ENCODE results near the gene FAM110D.

FAM110D gene

DNA sequence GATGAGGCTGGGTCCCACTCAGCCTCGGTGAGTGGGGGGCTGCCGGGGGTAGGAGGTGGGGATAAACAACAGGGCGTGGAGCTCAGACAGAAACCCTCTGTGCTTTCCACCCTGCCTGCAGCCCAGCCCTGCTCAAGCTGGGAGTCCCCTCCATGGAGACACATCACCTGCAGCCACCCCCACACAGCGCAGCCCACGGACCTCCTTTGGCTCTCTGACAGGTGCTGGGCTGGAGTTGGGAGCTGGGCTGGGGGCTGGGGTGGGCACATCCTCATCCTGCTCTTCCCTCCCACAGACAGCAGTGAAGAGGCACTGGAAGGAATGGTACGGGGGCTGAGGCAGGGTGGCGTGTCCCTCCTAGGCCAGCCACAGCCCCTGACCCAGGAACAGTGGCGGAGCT lies 29.6 kb downstream of the FAM110D start:
- no peak for DNase-seq (ENCODE audit: low read depth in 2 of 2)

DNA sequence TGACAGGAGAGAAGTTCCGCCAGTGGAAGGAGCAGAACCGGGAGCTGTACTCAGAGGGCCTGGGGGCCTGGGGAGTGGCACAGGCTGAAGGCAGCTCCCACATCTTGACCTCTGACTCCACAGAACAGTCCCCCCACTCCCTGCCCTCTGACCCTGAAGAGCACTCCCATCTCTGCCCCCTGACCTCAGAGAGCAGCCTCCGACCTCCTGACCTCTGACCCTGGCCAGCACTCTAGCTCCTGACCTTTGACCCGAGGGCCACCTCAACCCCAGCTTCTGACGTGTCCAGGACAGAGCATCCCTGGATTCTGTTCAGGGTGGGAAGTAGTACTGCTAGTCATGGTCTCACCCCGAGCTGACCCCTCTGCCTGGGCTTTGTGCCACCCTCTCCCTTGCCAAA lies 30.5 kb downstream of the FAM110D start:
- DNase-seq (ENCODE audit: low read depth in 2 of 2): no peak

DNA sequence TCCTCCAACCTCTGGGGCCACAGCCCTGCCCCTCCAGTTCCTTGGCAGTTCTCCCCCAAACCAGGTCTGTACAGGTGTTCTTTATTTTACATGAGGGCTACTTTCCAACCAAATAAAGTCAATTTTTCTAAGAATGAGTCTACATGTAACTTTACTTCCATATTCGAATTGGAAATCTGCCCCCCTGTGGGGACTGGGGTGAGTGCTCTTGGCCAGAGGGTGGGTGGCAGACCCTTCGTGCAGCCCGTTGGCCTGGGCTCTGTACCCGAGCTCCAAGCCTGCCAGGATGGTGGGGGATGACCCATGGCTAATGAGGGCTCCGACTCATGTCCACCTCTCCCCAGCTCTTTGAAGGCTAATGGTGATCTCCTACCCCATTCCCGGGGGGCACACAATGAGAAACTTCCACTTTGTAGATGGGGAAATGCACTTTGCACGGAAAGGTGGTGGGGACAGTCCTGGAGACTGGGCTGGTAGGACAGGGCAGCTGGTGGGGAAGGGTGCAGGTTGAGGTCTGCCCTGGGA lies 30.9 kb downstream of the FAM110D start:
- DNase-seq (ENCODE audit: low read depth in 2 of 2): no peak

DNA sequence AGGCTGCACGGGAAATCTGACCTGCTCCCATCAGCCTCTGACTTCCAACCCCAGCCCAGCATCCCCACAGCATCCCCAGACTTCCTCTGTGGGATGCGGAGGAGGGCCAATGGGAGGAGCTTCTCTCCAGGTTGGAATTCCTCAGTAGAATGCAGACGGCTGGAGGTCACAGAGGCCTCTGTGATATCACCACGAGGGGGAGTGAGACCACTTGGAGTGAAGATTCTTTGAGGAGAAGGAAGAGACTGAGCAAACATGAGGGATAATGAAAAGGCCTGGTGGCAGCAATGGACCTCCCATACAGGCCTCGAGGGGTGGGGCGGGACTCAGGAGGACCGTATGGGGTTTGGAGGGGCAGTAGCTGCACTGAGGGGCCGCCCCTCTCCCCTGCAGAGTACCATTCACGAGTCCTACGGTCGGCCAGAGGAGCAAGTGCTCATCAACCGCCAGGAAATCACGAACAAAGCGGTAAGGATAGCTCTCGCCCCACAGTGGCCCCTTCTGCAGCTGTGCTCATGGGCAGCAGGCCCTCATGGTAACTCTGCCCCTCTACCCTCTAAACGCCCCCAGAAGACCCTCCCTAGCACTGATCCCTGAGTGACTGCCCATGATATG lies 31.6 kb downstream of the FAM110D start, which contains the start of gene CATSPER4:
Gene CATSPER4, plus strand, starts transcription at position 230 of the 615 bp plus-strand sequence. Its CDS starts 26 bp downstream, at position 256.
- DNase-seq (ENCODE audit: low read depth in 2 of 2): no peak

DNA sequence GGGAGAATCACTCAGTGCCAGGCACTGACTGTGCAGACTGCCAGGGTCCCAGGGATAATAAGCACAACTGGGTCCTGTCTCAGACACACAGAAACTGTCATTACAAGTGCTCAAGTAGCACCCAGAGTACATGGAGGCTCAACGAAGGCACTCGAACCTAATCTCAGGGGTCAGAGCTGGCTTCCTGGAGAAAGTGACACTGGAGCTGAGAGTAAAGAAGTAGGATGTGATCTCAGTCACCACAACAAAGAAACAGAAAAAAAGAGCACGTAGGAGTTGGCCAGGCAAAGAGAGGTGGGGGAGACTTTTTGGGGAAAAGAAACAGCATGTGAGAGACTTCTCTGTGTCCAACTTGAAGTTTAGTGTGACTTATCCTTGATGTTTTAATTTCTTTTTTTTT lies 32.9 kb downstream of the FAM110D start:
- no peak for DNase-seq (ENCODE audit: low read depth in 2 of 2)

DNA sequence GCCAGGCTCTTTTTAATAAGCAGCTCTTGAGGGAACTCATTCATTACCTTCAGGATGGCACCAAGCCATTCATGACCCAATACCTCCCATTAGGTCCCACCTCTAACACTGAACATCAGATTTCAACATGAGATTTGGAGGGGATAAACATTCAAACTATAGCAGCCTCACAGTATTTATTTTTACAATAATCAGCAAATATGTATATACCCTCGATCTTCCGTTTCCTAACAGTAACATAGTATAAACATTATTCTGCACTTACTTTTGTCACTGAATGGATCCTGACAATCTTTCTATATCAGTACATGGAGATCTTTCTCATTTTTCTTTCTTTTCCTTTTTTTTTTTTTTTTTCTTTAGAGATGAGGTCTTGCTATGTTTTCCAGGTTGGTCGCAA lies 36.9 kb downstream of the FAM110D start:
- no peak for DNase-seq (ENCODE audit: low read depth in 2 of 2)

DNA sequence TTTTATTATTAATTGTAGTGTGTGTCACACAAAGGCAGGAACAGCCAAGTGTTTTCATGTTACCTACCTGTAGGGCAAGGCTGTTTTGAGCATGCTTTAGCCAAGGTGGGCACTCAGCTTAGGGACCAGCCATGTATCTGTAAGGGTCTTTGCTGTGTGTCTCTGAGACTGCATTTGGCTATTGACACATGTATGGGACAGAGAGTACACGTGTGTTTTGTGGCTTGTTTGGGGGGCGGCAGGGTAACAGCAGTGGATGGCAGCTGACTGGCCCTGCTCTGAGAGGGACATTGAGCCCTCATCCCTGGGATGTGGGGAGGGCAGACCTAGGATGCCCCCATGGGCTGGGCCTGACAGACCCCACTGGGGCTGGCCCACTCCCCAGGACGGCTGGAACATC lies 38.4 kb downstream of the FAM110D start:
- no peak for DNase-seq (ENCODE audit: low read depth in 2 of 2)

DNA sequence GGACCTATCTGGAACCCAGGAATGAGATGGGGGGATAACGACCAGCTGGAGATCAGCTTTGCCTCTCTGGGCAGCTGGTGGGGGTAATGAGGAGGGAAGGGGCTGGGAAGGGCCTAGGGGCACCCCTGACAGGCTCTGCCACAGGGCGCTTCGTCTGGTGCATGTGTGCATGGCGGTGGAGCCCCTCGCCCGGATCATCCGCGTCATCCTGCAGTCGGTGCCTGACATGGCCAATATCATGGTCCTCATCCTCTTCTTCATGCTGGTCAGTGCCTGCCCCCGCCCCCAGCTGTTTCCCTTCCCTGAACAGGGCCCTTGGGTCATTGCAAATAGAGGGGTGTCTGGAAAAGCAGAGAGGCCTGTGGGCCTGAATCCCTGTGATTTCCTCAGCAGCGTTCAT lies 38.9 kb downstream of the FAM110D start:
- DNase-seq (ENCODE audit: low read depth in 2 of 2): no peak

DNA sequence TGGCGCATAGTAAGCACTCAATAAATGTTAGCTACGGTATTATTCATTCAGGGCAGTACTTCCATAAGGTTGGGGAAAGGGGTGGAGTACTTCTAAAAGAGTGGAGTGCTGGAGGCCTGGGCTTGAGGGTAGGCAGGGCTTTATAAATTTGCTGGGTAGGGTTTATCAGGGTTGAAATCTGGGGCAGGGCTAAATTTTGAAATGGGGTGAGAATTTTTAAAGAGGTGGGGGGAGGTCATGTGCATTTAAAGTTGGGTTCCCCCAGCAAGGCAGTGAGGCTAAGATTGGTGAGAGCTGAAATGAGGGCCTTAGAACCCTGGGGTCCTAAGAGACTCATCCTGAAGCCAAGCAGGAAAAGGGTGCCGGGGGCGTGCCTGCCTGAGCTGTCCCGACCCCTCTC lies 41.5 kb downstream of the FAM110D start:
- DNase-seq (ENCODE audit: low read depth in 2 of 2): no peak

DNA sequence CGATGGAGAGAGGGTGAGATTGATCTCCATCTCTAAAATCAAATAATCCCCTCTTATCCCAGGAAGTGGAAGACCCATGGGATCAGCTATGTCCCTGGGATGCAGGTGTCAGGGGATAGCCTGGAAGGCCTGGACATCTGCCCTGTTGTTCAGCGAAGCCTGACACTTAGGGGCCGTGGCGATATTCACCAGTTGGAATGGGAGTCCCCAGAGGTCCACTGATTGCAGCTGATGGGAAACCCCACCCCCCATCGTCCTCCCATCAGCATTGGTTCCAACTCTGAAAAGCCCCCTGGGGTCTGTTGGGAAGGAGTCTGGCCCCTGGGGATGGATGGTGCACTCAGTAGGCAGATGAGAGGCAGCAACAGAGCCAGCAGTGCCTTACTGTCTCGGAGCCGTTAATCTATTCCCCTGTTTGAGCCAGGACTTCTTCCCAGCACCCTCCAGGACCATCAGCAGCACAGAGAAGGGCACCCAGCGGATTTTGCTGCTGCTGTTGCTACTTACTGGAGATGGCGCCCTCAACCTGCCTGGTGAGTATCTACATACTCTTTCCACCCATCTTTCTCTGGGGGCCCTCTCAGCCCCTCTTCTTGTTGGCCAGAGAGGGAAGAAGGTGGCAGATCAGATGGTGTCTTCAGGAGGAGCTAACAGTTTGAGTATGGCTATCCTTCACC lies 44.9 kb downstream of the FAM110D start:
- DNase-seq (ENCODE audit: low read depth in 2 of 2): no peak

DNA sequence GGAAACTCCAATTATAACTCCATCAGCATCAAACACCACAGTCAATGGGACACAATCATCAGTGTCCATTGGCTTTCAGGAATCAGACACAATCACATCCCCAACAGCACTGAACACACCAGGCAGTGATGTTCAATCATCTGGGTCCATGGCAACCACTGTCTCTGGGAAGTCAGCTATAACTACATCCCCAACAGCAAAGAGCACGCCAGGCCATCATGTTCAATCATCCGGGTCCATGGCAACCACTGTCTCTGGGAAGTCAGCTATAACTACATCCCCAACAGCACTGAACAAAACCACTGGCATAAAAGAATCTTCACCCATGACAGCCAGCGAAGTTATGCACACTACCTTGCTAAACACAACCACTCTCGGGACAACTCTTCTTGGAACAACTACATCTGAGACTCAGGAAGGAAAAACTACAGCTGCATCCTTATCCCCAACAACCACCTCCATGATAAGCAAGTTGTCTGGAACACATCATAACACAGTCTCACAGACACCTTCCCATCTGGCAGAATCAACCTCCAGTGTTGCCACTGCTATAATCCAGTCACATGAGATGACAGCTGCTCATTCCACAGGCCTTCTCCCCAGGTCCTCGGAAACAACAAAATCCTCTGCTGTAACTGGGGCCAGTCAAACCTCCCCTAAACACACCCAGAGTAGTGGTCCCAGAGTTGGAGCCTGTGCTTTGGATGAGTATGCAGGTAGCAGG lies 51.4 kb downstream of the FAM110D start:
- DNase-seq (ENCODE audit: low read depth in 2 of 2): no peak

DNA sequence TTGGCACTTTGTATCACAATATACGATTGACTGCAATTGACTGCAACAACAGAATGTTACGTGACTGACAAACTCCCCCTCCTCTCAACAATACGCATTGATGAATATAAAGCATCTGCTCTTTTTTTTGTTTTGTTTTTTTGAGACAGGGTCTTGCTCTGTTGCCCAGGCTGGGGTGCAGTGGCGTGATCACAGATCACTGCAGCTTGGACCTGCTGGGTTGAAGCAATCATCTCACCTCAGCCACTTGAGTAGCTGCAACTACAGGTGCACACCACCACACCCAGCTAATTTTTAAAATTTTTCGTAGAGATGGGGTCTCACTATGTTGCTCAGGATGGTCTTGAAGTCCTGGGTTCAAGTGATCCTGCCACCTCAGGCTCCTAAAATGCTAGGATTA lies 53.8 kb downstream of the FAM110D start:
- no peak for DNase-seq (ENCODE audit: low read depth in 2 of 2)

DNA sequence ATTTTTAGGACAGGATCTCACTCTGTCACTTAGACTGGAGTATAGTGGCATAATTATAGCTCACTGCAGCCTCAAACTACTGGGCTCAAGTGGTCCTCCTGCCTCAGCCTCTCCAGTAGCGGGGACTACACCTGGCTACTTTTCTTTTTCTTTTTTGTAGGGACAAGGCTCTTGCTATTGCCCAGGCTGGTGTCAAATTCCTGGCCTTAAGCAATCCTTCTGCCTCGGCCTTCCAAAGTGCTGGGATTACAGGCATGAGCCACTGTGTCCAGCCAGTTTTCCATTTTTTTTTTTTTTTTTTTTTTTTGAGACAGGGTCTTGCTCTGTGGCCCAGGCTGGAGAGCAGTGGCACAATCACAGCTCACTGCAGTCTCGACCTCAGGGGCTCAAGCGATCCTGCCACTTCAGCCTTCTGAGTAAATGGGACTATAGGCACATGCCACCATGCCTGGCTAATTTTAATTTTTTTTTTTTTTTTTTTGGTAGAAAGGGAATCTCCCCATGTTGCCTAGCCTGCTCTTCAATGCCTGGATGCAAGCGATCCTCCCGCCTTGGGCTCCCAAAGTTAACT lies 54.5 kb downstream of the FAM110D start:
- no peak for DNase-seq (ENCODE audit: low read depth in 2 of 2)

Data from stimulated activated CD4-positive, alpha-beta T cell treated with anti-CD3 and anti-CD28 coated beads, Interleukin-1b, Interleukin-23, amount 100 ng/mL, for 1 hour (primary cell).